Fibroblast of lung (primary cell): ENCODE measurements around the gene SMARCAL1.

Source experiments
- EZH2 ChIP-seq: IDR thresholded peaks from 2 replicates; pipeline ENCODE4 v1.5.1; 2012; ENCODE audit warnings: low read length, control low read depth, mild to moderate bottlenecking; ENCODE audit errors: missing control alignments
- TF ChIP-seq, protein P1 (sequence below), 2 donors: IDR thresholded peaks in 1 of 2; conservative IDR thresholded peaks in 1 of 2; 1 replicate in 1 of 2; 2 replicates in 1 of 2; pipeline ENCODE4 v1.5.1; 2011 to 2012; ENCODE audit warnings: low read length in 2 of 2, control low read depth in 1 of 2, inconsistent platforms in 1 of 2, low read depth in 1 of 2, mild to moderate bottlenecking in 1 of 2

DNA sequence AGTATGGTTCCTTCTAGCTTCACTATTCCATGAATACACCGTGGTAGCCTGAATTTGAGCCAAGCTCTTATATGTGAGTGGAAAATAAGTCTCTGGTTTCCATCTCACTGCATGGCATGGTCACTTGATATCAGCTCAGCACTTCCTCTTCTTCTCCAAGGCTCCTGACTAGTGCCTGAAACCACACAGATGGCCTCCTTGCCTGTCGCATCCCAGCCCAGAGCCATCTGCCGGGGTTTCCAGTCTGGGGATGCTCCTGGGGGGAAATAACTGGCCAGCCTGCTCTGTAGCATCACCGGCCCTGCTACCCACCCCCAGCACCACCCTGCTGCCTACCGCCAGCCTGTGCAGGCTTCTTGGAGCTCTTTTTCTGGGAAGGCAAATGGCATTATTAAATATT, 32.3 kb upstream of the SMARCAL1 start:
- TF ChIP-seq, protein P1, sequence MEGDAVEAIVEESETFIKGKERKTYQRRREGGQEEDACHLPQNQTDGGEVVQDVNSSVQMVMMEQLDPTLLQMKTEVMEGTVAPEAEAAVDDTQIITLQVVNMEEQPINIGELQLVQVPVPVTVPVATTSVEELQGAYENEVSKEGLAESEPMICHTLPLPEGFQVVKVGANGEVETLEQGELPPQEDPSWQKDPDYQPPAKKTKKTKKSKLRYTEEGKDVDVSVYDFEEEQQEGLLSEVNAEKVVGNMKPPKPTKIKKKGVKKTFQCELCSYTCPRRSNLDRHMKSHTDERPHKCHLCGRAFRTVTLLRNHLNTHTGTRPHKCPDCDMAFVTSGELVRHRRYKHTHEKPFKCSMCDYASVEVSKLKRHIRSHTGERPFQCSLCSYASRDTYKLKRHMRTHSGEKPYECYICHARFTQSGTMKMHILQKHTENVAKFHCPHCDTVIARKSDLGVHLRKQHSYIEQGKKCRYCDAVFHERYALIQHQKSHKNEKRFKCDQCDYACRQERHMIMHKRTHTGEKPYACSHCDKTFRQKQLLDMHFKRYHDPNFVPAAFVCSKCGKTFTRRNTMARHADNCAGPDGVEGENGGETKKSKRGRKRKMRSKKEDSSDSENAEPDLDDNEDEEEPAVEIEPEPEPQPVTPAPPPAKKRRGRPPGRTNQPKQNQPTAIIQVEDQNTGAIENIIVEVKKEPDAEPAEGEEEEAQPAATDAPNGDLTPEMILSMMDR (conservative IDR thresholded peaks at IDR 0.05 in 1 of 2, IDR thresholded peaks at IDR 0.05 in 1 of 2; ENCODE audit: low read depth in 1 of 2, low read length in 2 of 2) = no peak
- no peak for TF ChIP-seq EZH2
